ENCODE measurements around the gene PCSK5.
"Not testable (repeated sequence)": the region's sequence is repeated elsewhere in the genome, so short reads cannot be mapped to it uniquely, and the experiment has no call there.

Gene PCSK5

GRCh38 chr9:76289703-76290102, 399.2 kb downstream of the PCSK5 start:
- DNase-seq, result no peak

DNA sequence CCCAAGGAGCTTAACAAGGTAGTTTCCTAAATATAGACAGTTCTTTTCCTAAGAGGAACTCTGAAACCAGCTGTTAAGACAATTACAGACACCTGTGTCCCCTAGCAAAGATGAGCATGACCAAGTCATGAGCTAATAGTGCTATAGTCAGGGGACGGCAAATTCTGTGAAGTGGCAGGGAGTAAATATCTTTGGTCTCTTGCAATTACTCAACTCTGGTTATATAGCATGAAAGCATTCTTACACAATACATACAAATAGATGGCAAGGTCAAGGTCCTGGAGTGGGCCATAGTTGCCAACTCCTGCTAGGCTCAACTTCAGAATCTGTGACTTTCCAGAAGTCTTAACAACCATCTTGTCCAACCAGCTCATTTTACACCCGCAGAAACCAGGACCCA, 400.1 kb downstream of the PCSK5 start:
- DNase-seq, result no peak

DNA sequence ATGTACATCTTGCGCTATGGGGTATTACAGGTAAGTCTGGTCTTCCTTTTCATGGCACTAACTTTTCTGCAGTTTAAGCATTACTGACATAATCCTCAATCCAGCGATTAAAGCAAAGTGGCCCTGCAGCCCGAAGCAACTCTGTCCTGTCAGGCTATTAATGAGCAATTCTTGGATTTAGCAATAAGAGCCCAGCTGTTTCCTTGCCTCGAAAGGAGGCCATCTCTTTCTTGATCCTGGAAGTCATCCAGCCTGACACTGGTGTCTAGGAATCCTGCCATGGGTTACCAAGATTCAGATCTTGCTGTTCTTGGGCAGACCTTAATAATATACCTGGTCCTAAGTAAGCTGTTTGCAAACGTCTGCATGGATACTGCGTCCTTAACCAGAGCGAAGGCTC, 401.8 kb downstream of the PCSK5 start:
- DNase-seq, result no peak

- no peak for DNase-seq
These were observed 402.2 kb downstream of the PCSK5 start for GRCh38 chr9:76292658-76293057.

GRCh38 chr9:76294301-76294700, 403.8 kb downstream of the PCSK5 start:
- DNase-seq, result no peak

DNA sequence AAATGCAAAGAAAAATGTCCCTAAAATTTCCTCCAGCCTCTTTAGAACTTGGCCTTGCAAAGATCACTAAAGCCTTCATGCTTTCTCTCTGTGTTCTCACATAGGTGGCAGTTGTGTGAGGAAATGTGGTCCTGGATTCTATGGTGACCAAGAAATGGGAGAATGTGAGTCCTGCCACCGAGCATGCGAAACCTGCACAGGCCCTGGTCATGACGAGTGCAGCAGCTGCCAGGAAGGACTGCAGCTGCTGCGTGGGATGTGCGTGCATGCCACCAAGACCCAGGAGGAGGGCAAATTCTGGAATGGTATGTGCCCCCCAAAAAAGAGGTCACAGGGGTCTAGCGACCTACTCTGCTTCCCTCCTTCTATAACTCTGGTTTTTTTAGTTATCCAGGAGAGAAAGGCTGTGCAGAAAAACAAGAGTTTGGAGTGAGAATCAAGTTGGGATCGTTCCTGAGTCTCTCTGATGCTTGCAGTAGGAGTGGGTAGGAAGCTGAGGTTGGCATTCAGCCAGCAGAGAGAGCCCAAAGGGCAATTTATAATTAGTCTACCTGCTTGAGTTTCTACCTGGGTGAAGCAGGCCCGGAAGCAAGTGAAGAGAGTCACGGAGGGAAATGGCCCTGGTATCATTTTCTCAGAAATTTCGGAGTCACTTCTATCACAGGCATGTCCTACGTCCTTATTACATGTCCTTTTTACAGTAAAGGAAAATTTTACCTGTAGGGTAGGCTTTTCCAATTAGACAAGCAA, 406.3 kb downstream of the PCSK5 start:
- DNase-seq, result no peak

DNA sequence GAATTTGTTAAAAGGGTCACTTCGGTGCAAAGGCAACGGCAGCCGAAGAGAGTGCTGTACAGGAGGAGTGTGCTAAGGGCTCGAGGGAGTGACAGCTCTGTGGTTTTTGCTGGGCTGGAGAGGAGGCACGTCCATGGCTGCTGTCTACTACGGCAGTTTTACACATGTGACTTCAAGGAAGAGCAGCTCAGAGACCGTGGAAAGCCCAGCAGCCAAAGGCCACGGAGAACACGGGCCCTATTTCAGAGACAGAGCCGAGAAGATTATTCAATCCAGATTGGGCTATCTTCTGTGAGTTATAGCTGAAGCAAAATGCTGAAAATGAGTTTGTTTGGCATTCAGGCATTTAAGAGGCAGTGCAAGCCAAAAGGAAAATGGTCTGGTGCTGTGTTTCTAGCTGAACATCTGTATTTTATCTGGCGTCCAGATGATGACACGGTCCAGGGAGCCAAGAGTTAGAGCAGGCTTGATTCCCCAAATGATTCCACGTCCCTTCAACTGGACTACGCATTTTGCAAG, 407.3 kb downstream of the PCSK5 start:
- no peak for DNase-seq

DNA sequence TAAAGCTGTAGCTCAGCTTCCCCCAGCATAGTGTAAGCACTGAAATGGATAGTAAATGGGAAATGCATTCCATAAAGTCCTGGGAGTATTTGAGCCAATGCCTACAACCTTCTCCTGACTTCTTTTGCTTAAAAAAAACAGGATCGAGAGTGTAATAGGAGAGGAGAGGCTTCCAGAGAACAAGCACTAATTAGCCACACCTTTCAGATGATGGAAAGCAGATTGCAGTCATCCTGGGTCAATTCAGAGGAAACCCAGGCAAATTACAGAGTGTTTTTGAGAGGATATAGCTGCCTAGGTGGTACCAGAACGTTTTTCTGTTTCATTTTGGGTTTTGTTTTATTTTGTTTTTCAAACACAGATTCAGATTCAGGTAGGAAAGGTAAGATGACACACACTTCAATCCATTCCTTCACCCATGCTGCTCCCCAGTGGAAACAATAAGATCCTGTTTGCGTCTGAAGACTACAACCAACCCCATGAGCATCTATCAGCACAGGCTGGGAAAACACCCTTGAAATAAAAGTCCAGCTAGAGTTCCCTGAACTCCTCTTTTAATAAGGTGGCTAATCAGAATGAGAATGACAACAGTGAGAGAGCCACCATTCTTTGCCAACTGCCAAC, 408.2 kb downstream of the PCSK5 start:
- DNase-seq, result no peak

GRCh38 chr9:76302543-76302942, 412.1 kb downstream of the PCSK5 start:
- DNase-seq, result no peak

- no peak for DNase-seq
These were observed 412.6 kb downstream of the PCSK5 start for GRCh38 chr9:76302947-76303550.

DNA sequence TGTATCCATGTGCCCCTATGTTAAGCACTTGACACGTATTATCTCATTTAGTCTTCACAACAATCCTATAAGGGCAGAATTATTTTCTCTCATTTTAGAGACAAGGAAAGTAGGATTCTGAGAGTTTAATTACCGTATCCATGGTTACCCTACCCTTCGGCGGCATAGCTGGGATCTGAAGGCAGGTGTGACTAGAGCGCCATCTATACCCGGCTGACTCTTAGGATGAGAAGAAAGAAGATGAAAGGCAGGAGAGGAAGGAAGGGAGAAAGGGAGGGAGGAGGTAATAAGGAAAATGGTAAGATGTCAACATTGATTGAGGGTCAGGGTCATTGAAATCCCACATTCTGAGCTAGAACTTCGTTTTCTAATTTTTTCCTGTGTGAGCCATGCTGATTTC, 416.6 kb downstream of the PCSK5 start:
- DNase-seq, result not testable (repeated sequence)

DNA sequence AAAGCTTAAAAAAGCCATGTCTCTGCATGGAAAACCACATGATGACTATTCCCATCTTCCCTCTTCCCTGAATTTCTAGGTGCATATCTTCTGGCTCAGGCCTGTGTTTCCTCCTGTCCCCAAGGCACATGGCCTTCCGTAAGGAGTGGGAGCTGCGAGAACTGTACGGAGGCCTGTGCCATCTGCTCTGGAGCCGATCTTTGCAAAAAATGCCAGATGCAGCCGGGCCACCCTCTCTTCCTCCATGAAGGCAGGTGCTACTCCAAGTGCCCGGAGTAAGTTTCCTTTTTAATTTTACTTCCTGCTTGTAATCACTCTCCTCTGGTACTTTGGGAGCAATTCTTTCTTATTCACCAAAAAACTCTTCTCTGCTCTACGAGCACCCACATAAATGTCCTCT, 420.1 kb downstream of the PCSK5 start:
- no peak for DNase-seq

DNA sequence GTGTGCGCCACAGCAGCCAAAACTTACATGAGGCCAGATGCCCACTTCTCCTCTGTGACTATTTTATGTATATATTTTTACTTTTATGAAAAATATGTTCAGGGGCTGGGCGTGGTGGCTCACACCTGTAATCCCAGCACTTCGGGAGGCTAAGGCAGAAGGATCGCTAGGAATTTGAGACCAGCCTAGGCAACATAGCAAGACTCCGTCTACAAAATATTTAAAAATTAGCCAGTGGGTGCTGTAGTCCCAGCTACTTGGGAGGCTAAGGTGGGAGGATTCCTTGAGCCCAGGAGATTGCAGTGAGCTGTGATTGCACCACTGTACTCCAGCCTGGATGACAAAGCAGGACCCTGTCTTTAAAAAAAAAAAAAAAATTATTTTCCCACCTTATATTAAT, 420.5 kb downstream of the PCSK5 start:
- DNase-seq, result no peak

GRCh38 chr9:76311537-76311936, 421.1 kb downstream of the PCSK5 start:
- DNase-seq, result no peak

GRCh38 chr9:76313771-76314170, 423.3 kb downstream of the PCSK5 start:
- DNase-seq, result no peak

- no peak for DNase-seq
These were observed 423.8 kb downstream of the PCSK5 start for GRCh38 chr9:76314321-76314720.

- DNase-seq, result no peak
These were observed 425.6 kb downstream of the PCSK5 start for GRCh38 chr9:76316069-76316468.

GRCh38 chr9:76319466-76319865, 429.0 kb downstream of the PCSK5 start:
- not testable (repeated sequence) for DNase-seq

DNA sequence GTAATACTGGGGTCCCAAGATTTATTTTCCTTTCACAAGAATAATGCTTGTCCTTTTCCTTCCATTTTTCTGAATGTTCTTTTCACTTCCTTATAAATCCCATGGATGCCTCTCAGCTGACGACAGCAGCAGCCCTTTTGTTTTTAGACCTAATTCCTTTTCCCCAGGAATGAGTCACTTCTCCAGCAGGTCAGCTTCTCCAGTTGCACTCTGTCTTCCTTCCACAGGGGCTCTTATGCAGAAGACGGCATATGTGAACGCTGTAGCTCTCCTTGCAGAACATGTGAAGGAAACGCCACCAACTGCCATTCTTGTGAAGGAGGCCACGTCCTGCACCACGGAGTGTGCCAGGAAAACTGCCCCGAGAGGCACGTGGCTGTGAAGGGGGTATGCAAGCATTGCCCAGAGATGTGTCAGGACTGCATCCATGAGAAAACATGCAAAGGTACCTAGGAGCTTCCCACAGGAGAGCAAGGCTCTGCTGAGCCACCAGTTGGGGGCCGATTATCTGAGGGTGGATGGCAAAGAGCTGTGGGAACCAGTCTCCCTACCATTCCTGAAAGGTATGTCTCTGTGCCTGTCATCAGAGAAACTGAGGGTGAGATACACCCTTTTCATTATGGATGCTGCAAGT, 430.8 kb downstream of the PCSK5 start:
- no peak for DNase-seq

GRCh38 chr9:76322810-76323209, 432.3 kb downstream of the PCSK5 start:
- no peak for DNase-seq

DNA sequence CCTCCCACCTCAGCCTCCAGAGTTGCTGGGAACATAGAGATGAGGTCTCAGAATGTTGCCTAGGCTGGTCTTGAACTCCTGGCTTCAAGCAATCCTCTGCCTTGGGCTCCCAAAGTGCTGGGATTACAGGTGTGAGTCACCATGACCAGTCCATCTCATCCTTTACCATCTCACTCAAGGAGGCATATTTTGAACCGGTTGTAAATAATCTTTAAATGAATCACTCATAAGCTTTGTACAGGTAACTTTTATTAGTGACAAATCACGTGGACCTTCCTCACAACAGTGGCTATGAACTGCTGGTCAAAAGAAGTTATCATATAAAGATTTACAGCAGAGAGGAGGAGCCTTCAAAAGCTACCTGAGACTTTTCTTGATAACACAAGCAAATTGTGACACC, 433.0 kb downstream of the PCSK5 start:
- no peak for DNase-seq

- DNase-seq, result not testable (repeated sequence)
These were observed 433.6 kb downstream of the PCSK5 start for GRCh38 chr9:76324030-76324429.

- no peak for DNase-seq
These were observed 439.6 kb downstream of the PCSK5 start for GRCh38 chr9:76330034-76330433.

DNA sequence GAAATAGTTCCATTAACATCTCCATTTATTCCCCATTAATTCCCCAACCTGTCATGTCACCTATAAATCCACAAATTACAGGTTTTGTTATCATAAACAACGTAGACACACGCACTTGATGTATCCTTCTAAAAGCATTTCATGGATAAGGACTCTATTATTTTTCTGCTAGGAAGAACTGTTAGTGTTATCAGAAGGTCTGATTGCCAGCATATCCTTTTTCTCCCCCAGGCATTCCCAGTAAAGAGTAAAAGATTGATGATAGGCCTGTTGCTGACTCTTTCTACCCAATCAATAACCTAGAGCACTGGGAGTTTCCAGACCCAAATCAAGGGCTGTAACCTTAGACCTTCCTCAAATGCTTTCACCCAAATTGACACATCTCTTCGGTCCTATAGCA, 442.9 kb downstream of the PCSK5 start:
- DNase-seq, result no peak
